ENCODE results near the gene MED22. TPM values are rescaled to one million over a fixed set of nuclear protein-coding genes. Genes with fewer than 3 reads are reported as not detected.

Gene MED22
- polyA plus RNA-seq, 1 donor (not counting 4 experiments of a cell fraction or from before 2014, with no cell fraction given): 15.9 TPM

GRCh38 chr9:133323991-133324703 is 23.8 kb downstream of the MED22 start:
- Histone ChIP-seq H3K27ac (ENCODE audit: control insufficient read depth, insufficient read depth, low read length) (no peak overlapping the region), H3K79me2 (ENCODE audit: control insufficient read depth, insufficient read depth, low read length) (no peaks in the 10 kb centered on the region), H3K27me3 (ENCODE audit: control insufficient read depth, extremely low read depth, insufficient read depth, low read length) (peaks cover 8% of the 10 kb centered on the region), H3K9me1 (ENCODE audit: control insufficient read depth, extremely low read depth, insufficient read depth, low read length) (no peaks in the 10 kb centered on the region), H4K20me1 (ENCODE audit: control insufficient read depth, extremely low read depth, insufficient read depth, low read length) (no peaks in the 10 kb centered on the region), H3K4me2 (ENCODE audit: control insufficient read depth, extremely low read depth, insufficient read depth, low read depth, low read length) (no peak overlapping the region), H3K36me3 (ENCODE audit: control insufficient read depth in 2 of 2, extremely low read depth in 1 of 2, insufficient read depth in 2 of 2, low read length in 2 of 2) (no peaks in the 10 kb centered on the region), H3K9me3 (ENCODE audit: control insufficient read depth, low read depth, low read length) (no peaks in the 10 kb centered on the region), H3K4me3 (ENCODE audit: control insufficient read depth in 2 of 3, extremely low read depth in 1 of 3, insufficient read depth in 2 of 3, low read depth in 1 of 3, low read length in 3 of 3) (no peak overlapping the region), H3K4me1 (ENCODE audit: control insufficient read depth, extremely low read depth, insufficient read depth, low read length) (no peaks in the 10 kb centered on the region), H3K9ac (ENCODE audit: control insufficient read depth, extremely low read depth, insufficient read depth, low read length) (no peak overlapping the region), H2AFZ (ENCODE audit: control insufficient read depth, low read length) (no peak overlapping the region)
- DNase-seq (ENCODE audit: low read depth, low spot score): no peak
- no peak for FAIRE-seq
- dilution Hi-C loops (cut with MboI; ENCODE audit: extremely low pct_ligation_motif_present, low sequenced_read_pairs): no loop called here
- TF ChIP-seq, protein P1, sequence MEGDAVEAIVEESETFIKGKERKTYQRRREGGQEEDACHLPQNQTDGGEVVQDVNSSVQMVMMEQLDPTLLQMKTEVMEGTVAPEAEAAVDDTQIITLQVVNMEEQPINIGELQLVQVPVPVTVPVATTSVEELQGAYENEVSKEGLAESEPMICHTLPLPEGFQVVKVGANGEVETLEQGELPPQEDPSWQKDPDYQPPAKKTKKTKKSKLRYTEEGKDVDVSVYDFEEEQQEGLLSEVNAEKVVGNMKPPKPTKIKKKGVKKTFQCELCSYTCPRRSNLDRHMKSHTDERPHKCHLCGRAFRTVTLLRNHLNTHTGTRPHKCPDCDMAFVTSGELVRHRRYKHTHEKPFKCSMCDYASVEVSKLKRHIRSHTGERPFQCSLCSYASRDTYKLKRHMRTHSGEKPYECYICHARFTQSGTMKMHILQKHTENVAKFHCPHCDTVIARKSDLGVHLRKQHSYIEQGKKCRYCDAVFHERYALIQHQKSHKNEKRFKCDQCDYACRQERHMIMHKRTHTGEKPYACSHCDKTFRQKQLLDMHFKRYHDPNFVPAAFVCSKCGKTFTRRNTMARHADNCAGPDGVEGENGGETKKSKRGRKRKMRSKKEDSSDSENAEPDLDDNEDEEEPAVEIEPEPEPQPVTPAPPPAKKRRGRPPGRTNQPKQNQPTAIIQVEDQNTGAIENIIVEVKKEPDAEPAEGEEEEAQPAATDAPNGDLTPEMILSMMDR (optimal IDR thresholded peaks at IDR 0.05 in 1 of 3, IDR thresholded peaks at IDR 0.05 in 1 of 3, conservative IDR thresholded peaks at IDR 0.05 in 1 of 3; ENCODE audit: extremely low read depth in 1 of 3, insufficient read depth in 2 of 3, low read length in 3 of 3): no peak
- no peak for TF ChIP-seq EZH2 (IDR thresholded peaks at IDR 0.05; ENCODE audit: low read length)

DNA sequence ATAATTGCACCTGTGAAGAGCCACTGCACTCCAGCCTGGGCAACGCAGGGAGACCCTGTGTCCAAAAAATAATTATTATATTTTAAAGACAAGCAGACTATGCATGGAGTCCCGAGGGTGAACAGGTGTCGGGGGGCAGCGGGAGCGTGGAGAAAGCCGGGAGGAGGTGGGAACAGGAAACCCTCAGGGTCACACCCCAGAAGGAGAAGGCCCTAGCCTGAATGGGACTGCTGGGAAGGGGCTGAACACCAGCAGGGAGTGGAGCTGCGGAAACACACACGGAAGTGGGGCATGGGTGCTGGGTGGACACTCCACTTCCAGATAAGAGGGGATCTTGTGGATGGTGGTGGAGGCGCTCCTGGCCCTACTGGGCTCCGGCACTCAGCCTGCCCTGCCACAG is 24.7 kb downstream of the MED22 start:
- no peak for FAIRE-seq
- H3K27ac ChIP-seq (ENCODE audit: control insufficient read depth, insufficient read depth, low read length): no peak overlapping the region
- H3K79me2 ChIP-seq (ENCODE audit: control insufficient read depth, insufficient read depth, low read length): no peaks in the 10 kb centered on the region
- no peak for DNase-seq (ENCODE audit: low read depth, low spot score)
- no peaks in the 10 kb centered on the region for H4K20me1 ChIP-seq (ENCODE audit: control insufficient read depth, extremely low read depth, insufficient read depth, low read length)
- H3K9me3 ChIP-seq (ENCODE audit: control insufficient read depth, low read depth, low read length): no peaks in the 10 kb centered on the region
- H3K4me2 ChIP-seq (ENCODE audit: control insufficient read depth, extremely low read depth, insufficient read depth, low read depth, low read length): no peak overlapping the region
- TF ChIP-seq, protein P1 (optimal IDR thresholded peaks at IDR 0.05 in 1 of 3, IDR thresholded peaks at IDR 0.05 in 1 of 3, conservative IDR thresholded peaks at IDR 0.05 in 1 of 3; ENCODE audit: extremely low read depth in 1 of 3, insufficient read depth in 2 of 3, low read length in 3 of 3): no peak
- TF ChIP-seq EZH2 (IDR thresholded peaks at IDR 0.05; ENCODE audit: low read length): no peak
- H3K27me3 ChIP-seq (ENCODE audit: control insufficient read depth, extremely low read depth, insufficient read depth, low read length): peaks cover 8% of the 10 kb centered on the region
- no peaks in the 10 kb centered on the region for H3K36me3 ChIP-seq (ENCODE audit: control insufficient read depth in 2 of 2, extremely low read depth in 1 of 2, insufficient read depth in 2 of 2, low read length in 2 of 2)
- H3K9me1 ChIP-seq (ENCODE audit: control insufficient read depth, extremely low read depth, insufficient read depth, low read length): no peaks in the 10 kb centered on the region
- dilution Hi-C loops (cut with MboI; ENCODE audit: extremely low pct_ligation_motif_present, low sequenced_read_pairs): no loop called here
- no peak overlapping the region for H3K9ac ChIP-seq (ENCODE audit: control insufficient read depth, extremely low read depth, insufficient read depth, low read length)
- no peak overlapping the region for H3K4me3 ChIP-seq (ENCODE audit: control insufficient read depth in 2 of 3, extremely low read depth in 1 of 3, insufficient read depth in 2 of 3, low read depth in 1 of 3, low read length in 3 of 3)
- H2AFZ ChIP-seq (ENCODE audit: control insufficient read depth, low read length): no peak overlapping the region
- no peaks in the 10 kb centered on the region for H3K4me1 ChIP-seq (ENCODE audit: control insufficient read depth, extremely low read depth, insufficient read depth, low read length)
